Uterus (tissue), 4 donors: ENCODE results near the gene SH3RF3. TPM values are rescaled to one million over a fixed set of nuclear protein-coding genes. Genes with fewer than 3 reads are reported as not detected.

Source experiments
- DNase-seq, 2 donors: peaks; one replicate each; pipeline ENCODE4 v3.0.0-alpha.2; 2019 to 2020
- H3K27ac ChIP-seq, 2 donors: fragments of 200-600 bp; sonication (generic); 1 replicate in 1 of 2; 2 replicates in 1 of 2; pipeline ENCODE4 v1.5.1; 2016 to 2018
- H3K27me3 ChIP-seq, 2 donors: fragments of 200-600 bp; sonication (generic); one replicate each; pipeline ENCODE4 v1.5.1; 2018 to 2019; ENCODE audit warnings: control low read depth in 1 of 2
- H3K36me3 ChIP-seq, 2 donors: fragments of 200-600 bp; sonication (generic); one replicate each; pipeline ENCODE4 v1.5.1; 2019; ENCODE audit warnings: control low read depth in 1 of 2
- H3K4me1 ChIP-seq, 2 donors: fragments of 200-600 bp; sonication (generic); one replicate each; pipeline ENCODE4 v1.5.1; 2018 to 2019; ENCODE audit warnings: control low read depth in 1 of 2
- H3K4me3 ChIP-seq, 2 donors: fragments of 200-600 bp; sonication (generic); 1 replicate in 1 of 2; 2 replicates in 1 of 2; pipeline ENCODE4 v1.5.1; 2018 to 2019; ENCODE audit warnings: mild to moderate bottlenecking in 1 of 2
- H3K9me3 ChIP-seq, 2 donors: fragments of 200-600 bp; sonication (generic); one replicate each; pipeline ENCODE4 v1.5.1; 2019; ENCODE audit warnings: control low read depth in 1 of 2
- POLR2A ChIP-seq, 2 donors: fragments of 450-650 bp; IDR thresholded peaks; one replicate each; pipeline ENCODE4 v1.6.1; 2016; ENCODE audit warnings: antibody characterized with exemption in 2 of 2, mild to moderate bottlenecking in 1 of 2, moderate library complexity in 1 of 2
- intact Hi-C: fragments of 100-400 bp; cut with DNase I; formaldehyde crosslinking; loops from one replicate; pipeline ENCODE4 v1.15.1; 2023; ENCODE audit warnings: low total_unique reads
- total RNA-seq, 4 donors: library from RNA; depleted of rRNA in 3 of 4; stranded (reverse); fragments of >200 nt in 3 of 4; gene quantifications; one replicate each; pipeline versions ENCODE4 v1.1.0 to v1.2.4, GENCODE V29; 2014 to 2023
- TF ChIP-seq, protein P1 (sequence below), 4 experiments: fragments of 200-600 bp in 2 of 4; fragments of 450-650 bp in 2 of 4; sonication (generic) in 2 of 4; IDR thresholded peaks; one replicate each; pipeline ENCODE4 v1.5.1; 2016 to 2019; ENCODE audit warnings: antibody characterized with exemption in 4 of 4, mild to moderate bottlenecking in 2 of 4, moderate library complexity in 1 of 4
- donor health status: DM: yes; HTN: yes; CAD: no.

The SH3RF3 gene
- total RNA-seq, 4 donors from 2014 or later, result 5.1 to 10.2 (median 8.7) TPM; not detected in 1

DNA sequence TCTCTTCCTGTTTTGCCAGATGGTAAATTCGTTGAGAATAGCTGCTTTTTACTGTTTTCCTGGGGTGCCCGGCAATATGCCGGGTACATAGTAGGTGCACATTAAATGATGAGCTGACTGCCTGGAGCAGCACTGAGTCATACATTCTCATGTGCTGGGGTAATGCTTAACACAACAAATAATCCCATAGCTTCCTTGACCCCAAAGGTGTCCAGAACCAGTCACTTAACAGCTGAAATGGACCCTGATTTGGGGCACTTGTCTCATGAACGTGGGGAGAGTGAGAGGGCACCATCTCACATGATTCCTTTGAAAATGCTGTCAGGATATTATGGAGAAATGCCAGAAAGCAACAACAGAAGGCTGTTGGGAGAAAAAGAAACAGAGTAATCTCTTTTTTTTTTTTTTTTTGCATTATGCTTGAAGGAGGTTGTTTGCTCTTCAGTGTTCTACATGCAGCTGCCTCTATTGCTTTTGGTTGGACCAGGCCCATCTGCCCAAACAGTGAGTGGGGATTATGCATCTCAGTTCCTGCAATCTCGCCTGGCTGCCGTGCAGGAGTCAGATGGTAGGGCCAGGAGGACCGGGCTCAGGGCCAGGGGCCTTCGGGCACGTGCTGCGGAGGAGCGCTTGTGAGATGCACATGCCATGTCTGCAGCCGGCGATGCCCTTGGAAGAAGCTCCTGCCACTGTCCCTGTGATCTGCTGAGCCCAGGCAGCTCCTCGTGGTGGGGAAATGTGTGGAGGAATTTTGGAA lies 162.1 kb downstream of the SH3RF3 start:
- Histone ChIP-seq H3K4me3 (no peak overlapping the region), H3K9me3 (no peaks in the 10 kb centered on the region), H3K4me1 (no peaks in the 10 kb centered on the region), H3K27ac (no peak overlapping the region), H3K36me3 (no peaks in the 10 kb centered on the region), H3K27me3 (no peaks in the 10 kb centered on the region)
- no peak for DNase-seq
- intact Hi-C loops, result no loop called here
- TF ChIP-seq, protein P1, sequence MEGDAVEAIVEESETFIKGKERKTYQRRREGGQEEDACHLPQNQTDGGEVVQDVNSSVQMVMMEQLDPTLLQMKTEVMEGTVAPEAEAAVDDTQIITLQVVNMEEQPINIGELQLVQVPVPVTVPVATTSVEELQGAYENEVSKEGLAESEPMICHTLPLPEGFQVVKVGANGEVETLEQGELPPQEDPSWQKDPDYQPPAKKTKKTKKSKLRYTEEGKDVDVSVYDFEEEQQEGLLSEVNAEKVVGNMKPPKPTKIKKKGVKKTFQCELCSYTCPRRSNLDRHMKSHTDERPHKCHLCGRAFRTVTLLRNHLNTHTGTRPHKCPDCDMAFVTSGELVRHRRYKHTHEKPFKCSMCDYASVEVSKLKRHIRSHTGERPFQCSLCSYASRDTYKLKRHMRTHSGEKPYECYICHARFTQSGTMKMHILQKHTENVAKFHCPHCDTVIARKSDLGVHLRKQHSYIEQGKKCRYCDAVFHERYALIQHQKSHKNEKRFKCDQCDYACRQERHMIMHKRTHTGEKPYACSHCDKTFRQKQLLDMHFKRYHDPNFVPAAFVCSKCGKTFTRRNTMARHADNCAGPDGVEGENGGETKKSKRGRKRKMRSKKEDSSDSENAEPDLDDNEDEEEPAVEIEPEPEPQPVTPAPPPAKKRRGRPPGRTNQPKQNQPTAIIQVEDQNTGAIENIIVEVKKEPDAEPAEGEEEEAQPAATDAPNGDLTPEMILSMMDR (IDR thresholded peaks at IDR 0.05), result no peak
- TF ChIP-seq POLR2A (IDR thresholded peaks at IDR 0.05), result no peak

DNA sequence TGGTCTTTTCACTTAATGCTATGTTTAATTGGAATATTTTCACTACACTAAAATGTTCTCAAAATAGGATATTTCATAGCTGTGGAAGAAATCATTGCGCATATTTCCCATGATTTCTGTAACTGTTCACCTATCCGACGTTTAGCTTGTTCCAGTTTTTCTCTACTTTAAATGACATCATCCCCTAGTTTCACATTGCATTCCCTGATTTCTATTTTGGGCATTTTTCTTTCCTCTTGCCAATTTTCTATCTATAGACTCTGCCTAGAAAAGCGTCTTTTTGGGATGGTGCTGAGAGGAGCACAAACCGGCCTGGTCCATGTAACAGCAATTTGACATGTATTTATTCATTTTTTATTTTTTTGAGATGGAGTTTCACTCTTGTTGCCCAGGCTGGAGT lies 163.4 kb downstream of the SH3RF3 start:
- no peak for TF ChIP-seq POLR2A (IDR thresholded peaks at IDR 0.05)
- TF ChIP-seq, protein P1 (IDR thresholded peaks at IDR 0.05), result no peak
- Histone ChIP-seq H3K4me1 (no peaks in the 10 kb centered on the region), H3K9me3 (no peaks in the 10 kb centered on the region)

GRCh38 chr2:109293663-109294062 lies 164.7 kb downstream of the SH3RF3 start:
- no peak for DNase-seq
- Histone ChIP-seq H3K27ac (no peak overlapping the region), H3K9me3 (no peaks in the 10 kb centered on the region), H3K4me1 (no peaks in the 10 kb centered on the region), H3K27me3 (no peaks in the 10 kb centered on the region), H3K36me3 (no peaks in the 10 kb centered on the region), H3K4me3 (no peak overlapping the region)
- intact Hi-C loops, result no loop called here
- no peak for TF ChIP-seq POLR2A (IDR thresholded peaks at IDR 0.05)
- TF ChIP-seq, protein P1 (IDR thresholded peaks at IDR 0.05), result no peak

More for the DNA sequence above, 163.4 kb downstream of the SH3RF3 start:
- no peak overlapping the region for H3K4me3 ChIP-seq
- intact Hi-C loops, result no loop called here
- no peaks in the 10 kb centered on the region for H3K36me3 ChIP-seq
- H3K27ac ChIP-seq, result no peak overlapping the region
- H3K27me3 ChIP-seq, result no peaks in the 10 kb centered on the region
- DNase-seq, result no peak

DNA sequence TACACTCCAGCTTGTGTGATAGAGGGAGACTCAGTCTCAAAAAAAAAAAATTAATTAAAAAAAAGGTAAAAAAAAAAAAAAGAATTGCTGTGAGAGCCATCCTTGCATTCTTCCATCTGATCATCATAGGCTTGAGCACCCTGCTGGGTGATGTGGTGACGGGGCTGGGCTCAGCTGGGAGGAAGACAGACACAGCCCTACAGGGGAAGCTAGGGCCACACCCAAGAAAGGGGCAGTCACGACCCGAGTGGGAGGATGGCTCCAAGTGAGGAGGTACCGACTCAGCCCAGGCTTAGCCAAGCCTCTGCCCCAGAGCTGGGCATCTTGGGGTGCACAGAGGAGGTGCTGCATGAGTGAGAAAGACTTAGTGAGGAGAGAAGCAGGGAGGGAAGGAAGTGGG lies 165.5 kb downstream of the SH3RF3 start:
- no peak overlapping the region for H3K27ac ChIP-seq

More for the DNA sequence above, 165.5 kb downstream of the SH3RF3 start:
- TF ChIP-seq POLR2A (IDR thresholded peaks at IDR 0.05), result no peak
- TF ChIP-seq, protein P1 (IDR thresholded peaks at IDR 0.05), result no peak
- DNase-seq, result no peak
- intact Hi-C loops, result no loop called here
- no peaks in the 10 kb centered on the region for H3K9me3 ChIP-seq
- H3K27me3 ChIP-seq, result no peaks in the 10 kb centered on the region
- H3K4me1 ChIP-seq, result no peaks in the 10 kb centered on the region
- no peak overlapping the region for H3K4me3 ChIP-seq
- no peaks in the 10 kb centered on the region for H3K36me3 ChIP-seq
